Epithelial cell of prostate (primary cell): Measurements from ENCODE around the gene TMEM41B.
A peak's percentile ranks its signal among the peaks of the same experiment; 100 is the strongest.
"Not testable (repeated sequence)": the region's sequence is repeated elsewhere in the genome, so short reads cannot be mapped to it uniquely, and the experiment has no call there.

Experiments
- DNase-seq: peaks from one replicate; pipeline ENCODE4 v3.0.0-alpha.2; 2011; ENCODE audit warnings: low read depth, low spot score
- H3K27ac ChIP-seq: fragments of 450-650 bp; 2 replicates; pipeline ENCODE4 v1.5.1; 2017; ENCODE audit warnings: mild to moderate bottlenecking

The TMEM41B gene, protein sequence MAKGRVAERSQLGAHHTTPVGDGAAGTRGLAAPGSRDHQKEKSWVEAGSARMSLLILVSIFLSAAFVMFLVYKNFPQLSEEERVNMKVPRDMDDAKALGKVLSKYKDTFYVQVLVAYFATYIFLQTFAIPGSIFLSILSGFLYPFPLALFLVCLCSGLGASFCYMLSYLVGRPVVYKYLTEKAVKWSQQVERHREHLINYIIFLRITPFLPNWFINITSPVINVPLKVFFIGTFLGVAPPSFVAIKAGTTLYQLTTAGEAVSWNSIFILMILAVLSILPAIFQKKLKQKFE

DNA sequence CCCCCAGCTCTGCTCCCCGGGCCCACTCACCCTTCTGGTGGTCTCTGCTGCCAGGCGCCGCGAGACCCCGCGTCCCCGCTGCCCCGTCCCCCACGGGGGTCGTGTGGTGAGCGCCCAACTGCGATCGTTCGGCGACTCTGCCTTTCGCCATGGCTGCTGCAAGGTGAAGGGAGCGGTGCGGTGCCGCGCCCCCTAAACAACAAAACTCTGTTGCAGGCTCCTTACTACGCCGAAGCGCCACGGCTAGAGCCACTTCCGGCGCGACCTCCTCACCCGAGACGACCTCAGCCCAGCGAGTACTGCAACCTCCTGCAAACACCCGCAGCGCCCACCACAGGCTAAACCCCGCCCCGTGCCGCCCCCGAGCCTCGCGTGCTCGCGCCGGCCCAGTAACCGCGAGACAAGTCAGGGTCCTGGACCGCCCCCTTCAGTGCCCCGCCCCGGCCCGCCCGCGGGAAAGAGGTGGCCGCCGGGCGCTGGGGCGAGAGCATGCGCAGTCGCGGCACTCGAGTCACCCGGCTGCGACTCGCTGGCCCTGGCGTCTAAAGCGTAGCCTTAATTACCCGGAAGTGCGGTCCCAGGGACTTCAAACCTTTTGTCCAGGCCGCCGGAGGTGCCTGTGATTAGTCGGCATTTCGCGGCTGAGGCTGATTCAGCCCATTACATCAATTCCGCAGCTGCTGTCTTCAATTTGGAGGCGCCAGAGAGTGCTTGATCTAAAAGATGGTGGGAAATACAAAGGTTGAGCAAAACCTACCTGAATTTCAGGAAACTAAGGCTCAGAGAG lies at the start of gene TMEM41B:
Gene TMEM41B (minus strand): TSS at position 303 of the 787 bp plus-strand sequence. CDS start 152 bp downstream, at position 151.
- peak; percentile 90 for DNase-seq

DNA sequence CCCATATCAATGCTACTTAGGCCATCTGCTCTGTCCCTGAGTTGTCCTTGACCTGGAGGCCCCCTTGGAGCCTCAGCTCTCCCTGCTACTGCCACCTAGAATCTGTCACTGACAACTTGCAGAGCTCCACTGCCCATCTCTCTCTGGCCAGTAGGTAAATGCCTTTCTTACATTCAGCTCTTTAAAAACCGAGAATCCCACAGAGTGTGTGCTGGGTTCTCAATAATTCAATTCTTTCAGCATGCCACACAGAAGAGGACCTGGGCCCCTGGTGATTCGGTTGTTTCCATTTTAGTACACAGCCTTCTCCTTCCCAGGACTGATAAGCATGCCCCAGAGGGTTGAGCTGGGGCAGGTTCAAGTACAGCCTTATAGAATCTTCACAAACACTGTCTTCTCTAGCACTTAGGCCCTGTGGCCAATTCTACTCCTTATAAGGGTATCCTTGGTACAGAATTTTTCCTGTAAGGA lies 48.0 kb upstream of the TMEM41B start:
- no peak for DNase-seq
- peak overlapping the region; percentile 100 for H3K27ac ChIP-seq

More for the DNA sequence above, at the start of gene TMEM41B:
- H3K27ac ChIP-seq, result peak within 1 kb of the TSS; percentile 88

DNA sequence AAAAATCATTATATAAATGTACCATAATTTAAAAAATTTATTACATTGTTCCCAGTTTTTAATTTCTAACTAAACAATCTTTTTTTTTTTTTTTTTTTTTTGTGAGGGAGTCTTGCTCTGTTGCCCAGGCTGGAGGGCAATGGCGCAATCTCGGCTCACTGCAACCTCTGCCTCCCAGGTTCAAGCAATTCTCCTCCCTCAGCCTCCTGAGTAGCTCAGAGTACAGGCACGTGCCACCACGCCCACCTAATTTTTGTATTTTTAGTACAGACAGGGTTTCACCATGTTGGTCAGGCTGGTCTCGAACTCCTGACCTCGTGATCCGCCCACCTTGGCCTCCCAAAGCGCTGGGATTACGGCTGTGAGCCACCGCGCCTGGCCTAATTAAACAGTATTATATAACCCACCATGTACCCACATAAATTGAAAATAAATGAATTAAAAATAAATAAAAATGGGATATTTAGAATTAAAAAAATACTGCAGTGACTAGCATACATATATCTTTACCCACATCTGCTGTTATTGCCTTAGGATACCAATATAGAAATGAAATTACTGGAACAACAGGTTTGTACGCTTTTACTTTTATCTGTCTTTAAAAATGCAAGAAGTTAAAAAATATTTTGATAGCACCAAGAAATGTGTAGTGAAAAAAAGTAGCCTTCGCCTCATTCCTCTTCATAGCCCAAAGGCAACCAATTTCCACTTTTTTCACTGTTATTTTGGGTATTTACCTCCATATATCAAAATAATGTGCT lies 46.6 kb upstream of the TMEM41B start:
- H3K27ac ChIP-seq, result peak overlapping the region; percentile 100
- DNase-seq, result not testable (repeated sequence)

DNA sequence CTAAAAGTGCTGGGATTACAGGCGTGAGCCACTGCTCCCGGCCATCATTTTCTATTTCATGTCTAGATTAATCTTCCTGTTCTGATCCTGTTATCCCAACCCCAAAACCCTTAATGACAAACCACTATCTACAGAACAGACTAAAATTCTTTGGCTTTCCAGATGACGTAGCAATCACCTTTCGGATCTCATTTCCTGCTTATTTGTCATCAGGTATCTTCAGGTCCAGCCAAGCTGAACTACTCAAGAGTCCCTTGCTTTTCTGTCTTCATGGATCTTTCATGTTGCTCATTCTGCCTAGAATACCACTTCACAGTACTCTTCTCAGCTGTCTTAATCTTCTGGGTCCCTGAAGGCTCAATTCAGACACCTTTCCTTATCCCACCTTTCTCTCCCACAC lies 42.6 kb upstream of the TMEM41B start:
- peak overlapping the region; percentile 92 for H3K27ac ChIP-seq

DNA sequence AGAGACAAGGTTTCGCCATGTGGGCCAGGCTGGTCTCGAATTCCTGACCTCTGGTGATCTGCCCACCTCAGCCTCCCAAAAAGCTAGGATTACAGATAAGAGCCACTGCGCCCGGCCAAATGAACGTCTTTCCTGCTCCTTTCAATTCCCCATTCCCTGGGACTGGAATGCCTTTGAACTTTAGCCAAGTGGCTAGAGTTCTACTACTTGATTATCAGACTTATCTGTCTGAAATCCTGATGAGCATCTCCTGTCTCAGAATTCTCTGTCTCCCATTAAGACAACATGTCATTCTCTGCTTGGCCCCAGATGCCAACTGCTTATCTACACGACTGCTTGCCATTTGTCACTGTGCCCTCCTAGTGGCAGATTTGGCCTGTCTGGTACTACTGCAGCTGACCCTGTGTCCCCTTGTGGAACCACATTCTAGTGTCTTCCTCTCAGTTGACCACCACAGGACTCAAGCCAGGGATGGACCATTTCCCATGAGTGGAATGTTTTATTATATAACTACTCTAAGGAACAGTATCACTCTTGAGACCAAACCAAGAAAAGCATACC lies 37.0 kb upstream of the TMEM41B start:
- peak overlapping the region; percentile 40 for H3K27ac ChIP-seq
- no peak for DNase-seq

More for the DNA sequence above, 42.6 kb upstream of the TMEM41B start:
- no peak for DNase-seq

DNA sequence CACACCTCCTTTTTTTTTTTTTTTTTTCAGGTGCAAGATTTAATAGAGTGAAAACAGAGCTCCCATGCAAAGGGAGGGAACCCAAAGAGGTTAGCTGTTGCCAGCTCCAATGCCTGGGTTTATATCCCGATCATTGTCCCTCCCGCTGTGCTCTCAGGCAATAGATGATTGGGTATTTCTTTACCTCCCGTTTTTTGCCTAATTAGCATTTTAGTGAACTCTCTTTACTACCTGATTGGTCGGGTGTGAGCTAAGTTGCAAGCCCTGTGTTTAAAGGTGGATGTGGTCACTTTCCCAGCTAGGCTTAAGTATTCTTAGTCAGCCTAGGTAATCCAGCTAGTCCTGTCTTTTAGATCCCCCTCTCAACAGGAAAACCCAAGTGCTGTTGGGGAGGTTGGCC lies 33.4 kb upstream of the TMEM41B start:
- not testable (repeated sequence) for DNase-seq, H3K27ac ChIP-seq

DNA sequence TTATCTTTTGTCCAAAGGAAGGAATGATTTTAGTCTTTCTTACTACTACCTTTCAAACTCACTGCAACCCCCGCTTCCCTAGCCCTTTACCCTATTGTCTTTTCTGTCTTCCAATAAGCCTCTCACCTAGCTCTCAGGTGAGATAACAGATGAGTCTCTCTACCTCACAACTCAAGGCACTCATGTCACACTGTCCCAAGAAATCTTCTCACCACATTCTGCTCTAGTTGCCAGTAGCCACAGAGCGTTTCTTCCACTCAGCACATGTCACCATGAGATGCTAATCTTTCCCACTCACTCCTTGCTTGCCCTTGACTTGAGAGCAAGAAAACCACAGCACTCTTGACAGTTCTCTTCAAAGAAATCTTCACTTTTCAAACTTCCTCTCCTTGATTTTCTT lies 32.7 kb upstream of the TMEM41B start:
- no peak for DNase-seq
- no peak overlapping the region for H3K27ac ChIP-seq

DNA sequence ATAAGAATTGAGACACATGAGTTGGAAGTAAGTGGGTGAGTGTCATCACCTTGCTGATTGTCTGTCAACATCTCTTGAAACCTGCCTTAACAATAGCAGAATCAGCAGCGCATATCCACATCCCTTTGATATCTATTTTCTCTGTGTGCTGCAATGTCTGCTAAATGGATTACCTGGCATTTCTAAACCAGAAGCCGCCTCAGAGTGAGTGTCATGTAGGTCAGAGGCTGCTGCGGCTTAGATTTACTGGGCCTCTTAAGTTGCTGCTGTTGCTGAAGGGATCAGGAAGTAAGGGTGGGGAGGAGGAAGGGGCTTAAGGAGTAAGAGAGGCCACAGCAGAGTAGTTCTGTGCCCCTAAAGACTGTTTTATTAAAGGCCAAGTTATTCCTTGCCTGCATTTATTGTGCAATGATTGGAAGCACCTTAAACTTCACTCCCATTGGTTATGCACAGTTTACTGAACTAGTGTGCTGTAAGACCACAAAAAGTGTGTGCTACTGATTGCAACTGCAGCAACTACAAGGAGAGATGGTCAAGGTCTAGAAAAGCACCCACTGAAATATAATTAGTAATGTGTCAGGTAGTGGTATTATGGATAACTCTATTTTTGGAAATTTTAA lies 29.8 kb upstream of the TMEM41B start:
- no peak overlapping the region for H3K27ac ChIP-seq
- DNase-seq, result no peak

DNA sequence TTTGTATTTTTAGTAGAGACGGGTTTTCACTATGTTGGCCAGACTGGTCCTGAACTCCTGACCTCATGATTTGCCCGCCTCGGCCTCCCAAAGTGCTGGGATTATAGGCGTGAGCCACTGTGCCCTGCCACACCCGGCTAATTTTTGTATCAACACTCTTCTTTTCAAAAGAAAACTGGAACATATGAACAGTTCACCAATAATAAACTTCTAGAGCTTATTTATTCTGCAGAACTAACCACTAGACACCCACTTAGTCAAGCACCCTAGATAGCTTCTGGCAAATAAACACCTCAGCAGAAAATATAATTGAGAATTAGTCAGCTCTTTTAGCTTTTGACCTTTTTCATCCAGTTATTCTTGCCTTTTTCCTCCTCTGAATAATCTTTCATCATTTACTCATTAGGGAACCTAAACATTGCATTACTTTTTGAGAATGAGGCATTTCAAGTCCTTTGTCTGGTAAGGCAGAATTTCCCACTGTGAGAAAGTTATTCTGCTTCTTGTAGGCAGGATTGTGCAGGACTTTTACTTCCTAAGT lies 27.3 kb upstream of the TMEM41B start:
- H3K27ac ChIP-seq, result no peak overlapping the region
- DNase-seq, result no peak

DNA sequence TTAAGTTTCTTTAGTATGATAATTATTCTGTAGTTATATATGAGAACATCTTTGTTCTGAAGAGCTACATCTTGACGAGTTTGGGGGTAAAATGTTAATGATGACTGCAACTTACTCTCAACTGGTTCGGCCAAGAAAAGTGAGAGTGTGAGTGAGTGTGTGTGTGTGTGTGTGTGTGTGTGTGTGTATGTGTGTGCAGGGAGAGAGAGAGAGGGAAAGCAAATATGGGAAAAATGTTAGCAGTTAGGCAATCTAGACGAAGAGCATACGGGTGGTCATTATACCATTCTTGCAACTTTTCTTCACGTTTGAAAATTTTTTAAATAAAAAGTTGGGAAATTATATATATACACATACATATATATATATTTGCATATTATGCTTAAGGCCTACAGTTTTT lies 18.3 kb upstream of the TMEM41B start:
- no peak overlapping the region for H3K27ac ChIP-seq
- no peak for DNase-seq

DNA sequence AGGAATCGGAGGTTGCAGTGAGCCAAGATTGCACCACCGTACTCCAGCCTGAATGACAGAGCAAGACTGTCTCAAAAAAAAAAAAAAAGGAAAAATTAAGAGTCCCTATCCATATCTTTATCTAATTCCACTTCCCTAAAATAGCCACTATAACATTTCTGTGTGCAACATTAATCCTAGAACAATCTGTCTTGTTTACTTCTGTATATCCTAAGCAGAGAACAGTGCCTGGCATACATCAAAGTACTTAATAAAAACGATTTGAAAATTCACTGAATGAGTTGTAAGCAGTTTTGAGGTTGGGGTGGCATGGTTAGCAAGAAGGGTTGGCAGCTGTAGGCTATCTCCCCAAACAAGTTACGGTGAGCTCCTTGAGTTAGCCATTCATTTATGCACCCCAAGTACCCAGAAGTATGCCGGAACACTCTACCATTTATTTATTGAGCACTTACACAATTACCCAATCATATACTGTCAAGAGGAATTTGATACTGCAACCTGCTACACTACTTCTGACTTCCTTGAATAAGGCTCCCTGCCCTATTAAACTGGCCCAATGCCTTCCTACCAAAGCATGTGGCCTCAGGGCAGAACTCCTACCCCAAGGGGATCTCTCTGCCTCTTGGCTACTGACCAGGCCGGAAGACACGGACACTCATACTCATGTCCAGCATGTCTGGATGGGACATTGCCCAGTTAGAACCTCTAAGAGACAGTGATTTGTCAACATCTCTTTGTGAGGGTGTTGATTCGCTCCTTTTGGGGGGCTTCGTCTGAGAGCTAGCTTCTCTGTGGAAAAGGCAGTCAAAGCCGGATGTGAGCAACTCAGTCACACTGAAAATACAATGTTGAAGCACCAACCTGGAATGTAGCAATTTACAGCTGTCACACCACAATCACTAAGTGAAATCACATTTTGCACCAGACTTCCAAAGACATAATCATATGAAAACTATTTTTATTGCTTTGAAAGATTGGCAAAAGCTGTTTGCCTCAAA lies 16.3 kb upstream of the TMEM41B start:
- no peak for DNase-seq
- H3K27ac ChIP-seq, result peak overlapping the region; percentile 84

DNA sequence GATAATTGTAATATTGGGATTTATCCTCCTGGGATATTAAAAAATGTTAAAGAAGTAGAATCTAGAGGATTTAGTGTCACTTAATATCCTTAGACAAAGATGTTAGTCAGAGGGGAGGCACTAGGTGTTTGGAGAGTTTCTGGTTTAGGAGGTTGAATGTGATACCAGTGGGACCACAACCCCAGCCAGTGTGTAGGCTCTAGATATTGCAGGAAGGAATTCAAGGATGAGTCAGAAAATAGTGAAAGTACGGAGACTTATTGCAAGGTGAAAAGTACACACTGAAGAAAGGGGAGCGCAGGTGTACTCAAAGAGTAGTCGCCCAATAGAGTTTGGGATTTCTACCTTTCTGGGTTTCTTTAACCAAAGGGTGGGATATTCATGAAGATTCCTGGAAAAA lies 5.7 kb upstream of the TMEM41B start:
- no peak for DNase-seq
- peak overlapping the region; percentile 47 for H3K27ac ChIP-seq

DNA sequence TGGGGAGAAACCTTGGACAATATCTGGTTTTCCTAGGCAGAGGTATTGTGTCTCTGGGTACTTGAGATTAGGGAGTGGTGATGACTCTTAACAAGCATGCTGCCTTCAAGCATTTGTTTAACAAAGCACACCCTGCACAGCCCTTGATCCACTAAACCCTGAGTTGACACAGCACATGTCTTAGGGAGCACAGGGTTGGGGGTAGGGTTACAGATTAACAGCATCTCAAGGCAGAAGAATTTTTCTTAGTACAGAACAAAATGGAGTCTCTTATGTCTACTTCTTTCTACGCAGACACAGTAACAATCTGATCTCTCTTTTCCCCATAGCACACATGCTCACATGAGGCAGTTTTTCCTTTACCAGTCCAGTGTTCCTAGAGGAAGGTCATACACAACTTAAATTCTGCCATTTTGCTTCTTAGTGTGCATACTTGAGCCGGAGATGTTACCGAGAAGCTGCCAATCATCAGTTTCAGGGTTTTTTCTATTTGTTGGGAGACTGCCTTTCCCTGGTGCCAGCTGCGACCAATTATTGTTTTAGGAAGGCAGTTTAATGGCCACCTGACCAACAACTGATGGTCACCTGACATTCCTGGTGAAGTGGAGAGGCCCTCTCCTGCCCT lies 5.1 kb upstream of the TMEM41B start:
- DNase-seq, result not testable (repeated sequence)
- peak overlapping the region; percentile 47 for H3K27ac ChIP-seq

DNA sequence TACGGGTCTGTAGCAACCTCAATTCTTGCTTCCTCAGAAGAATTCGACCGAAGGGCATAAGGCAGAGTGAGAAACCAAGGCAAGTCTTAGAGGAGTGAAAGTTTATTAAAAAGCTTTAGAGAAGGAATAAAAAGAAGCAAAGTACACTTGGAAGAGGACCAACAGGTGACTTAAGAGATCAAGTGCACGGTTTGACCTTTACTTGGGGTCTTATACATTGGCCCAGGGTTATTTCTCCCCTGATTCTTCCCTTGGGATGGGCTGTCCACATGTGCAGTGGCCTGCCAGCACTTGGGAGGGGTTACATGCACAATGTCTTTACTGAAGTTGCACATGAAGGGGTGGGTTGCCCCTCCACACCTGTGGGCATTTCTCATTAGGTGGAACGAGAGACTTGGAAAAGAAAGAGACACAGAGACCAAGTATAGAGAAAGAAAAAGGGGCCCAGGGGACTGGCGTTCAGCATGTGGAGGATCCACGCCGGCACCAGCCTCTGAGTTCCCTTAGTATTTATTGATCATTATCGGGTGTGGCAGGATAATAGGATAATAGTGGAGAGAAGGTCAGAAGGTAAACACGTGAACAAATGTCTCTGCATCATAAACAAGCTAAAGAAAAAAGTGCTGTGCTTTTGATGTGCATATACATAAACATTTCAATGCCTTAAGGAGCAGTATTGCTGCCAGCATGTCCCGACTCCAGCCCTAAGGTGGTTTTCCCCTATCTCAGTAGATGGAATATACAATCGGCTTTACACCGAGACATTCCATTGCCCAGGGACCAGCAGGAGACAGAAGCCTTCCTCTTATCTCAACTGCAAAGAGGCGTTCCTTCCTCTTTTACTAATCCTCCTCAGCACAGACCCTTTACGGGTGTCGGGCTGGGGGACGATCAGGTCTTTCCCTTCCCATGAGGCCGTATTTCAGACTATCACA lies 4.3 kb upstream of the TMEM41B start:
- DNase-seq, result not testable (repeated sequence)
- H3K27ac ChIP-seq, result peak overlapping the region; percentile 47

DNA sequence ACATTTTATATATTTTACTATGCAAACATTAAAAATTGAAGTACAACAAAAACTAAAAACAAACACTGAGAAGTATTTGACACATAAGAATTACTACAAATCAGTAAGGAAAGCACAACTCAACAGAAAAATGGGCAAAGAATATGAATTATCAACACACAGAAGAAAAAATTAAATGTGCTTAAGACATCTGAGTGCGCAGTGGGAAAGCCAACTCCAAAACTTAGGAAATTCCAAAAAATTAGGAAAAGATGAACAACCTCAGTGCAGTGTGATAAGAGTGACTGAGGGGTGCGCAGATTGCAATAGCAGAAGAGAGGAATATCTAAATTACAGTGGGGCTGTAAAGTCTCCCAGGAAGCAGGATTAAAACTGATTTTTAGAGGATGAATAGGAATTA lies 1.9 kb upstream of the TMEM41B start:
- no peak overlapping the region for H3K27ac ChIP-seq
- no peak for DNase-seq

DNA sequence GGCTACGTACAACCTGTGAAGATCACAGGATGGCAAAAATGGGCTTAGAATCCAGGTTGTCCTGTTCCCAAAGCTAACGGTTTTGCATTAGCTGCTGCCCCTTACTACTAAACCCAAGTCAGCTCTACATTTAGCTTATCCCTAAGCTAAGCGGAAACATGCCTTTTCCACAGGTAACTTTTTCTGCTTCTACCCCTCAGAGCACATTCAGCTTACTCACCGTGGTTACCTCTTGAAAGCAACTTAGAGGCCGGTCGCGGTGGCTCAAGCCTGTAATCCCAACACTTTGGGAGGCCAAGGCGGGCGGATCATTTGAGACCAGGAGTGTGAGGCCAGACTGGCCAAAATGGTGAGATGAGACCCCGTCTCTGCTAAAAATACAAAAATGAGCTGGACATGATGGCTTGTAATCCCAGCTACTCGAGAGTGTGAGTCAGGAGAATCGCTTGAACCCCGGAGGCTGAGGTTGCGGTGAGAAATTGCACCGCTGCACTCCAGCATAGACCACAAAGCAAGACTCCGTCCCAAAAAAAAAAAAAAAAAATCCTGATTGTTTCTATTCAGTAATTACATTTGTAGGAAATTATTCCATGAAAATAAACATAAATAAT lies 790 bp upstream of the TMEM41B start:
- peak overlapping the region; percentile 88 for H3K27ac ChIP-seq
- no peak for DNase-seq
